ENCODE results near the gene TEX22.

TEX22 gene

DNA sequence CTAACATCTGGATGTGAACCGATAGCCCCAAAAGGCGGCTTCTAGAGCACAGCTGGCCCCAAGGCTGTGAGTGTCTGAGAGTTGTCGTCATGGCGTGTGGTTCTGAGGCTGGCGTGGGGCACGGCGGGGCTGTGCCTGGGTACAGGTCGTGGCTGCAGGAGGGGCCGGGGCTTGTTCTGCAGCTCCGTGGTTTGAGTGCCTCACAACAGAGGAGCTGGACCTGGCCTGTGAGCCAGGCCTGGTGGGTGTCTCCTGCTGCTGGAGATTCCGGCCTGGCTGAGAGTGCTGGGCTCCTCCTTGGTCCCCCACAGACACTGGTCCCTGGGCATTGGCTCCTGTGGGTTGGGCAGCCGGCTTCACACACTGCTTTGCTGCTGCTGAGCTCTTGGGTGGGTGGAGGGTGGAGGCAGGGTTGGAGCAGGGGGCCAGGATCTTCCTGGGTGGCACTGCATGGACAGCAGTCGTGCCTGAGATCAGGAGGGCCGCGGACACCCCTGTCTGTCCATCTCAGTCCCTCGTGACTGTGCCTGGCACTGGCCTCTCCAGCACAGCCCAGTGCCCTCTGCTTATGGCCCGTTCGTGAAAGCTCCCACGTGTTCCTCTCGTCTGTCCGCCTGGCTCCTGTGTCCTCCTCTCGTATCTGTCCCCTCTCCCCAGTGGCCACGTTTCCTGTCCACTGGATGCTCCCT, 31.8 kb upstream of the TEX22 start:
- DNase-seq (ENCODE audit: low read depth in 1 of 2, low spot score in 1 of 2), result no peak

DNA sequence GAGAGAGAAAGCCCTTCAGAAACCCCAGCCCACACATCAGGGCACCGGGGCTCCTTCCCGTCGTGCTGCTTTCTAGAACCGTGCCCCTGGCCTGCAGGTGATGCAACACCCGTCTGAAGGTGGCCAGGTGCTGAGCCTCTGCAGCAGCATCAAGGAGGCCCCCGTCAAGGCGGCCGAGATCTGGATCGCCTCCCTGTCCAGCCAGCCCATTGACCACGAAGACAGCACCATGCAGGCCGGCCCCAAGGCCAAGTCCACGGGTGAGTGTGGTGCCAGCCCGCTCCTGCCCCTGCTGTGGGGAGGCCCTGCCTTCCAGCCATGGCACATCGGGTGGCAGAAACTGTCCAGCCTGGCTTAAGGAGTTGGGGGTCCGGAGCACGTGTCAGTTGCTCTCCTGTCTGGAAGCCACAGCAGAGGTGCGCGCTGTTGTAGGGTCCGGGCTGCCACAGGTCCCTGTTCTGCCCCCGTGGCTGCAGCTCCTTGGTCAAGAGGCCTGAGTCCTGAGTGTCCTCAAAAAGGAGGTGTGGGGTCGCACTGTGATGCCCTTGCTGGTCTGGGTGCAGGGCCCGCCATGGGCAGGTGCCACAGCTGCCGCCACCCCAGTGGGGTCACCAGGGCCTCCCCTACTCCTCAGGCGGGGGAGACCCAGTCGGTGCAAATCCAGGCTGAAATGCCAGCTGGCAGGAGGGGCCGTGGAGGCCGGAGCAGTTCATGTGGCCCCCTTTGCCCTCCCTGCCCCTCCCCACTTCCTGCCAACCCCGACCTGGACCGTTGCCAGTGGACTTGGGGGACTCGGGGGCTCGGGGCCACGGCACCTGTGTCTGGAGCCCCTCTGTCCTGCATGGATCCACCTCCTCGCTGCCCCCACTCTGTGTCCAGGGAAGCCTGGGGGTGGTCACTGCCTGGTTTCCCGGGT, 31.0 kb upstream of the TEX22 start:
- DNase-seq (ENCODE audit: low read depth in 1 of 2, low spot score in 1 of 2), result no peak

DNA sequence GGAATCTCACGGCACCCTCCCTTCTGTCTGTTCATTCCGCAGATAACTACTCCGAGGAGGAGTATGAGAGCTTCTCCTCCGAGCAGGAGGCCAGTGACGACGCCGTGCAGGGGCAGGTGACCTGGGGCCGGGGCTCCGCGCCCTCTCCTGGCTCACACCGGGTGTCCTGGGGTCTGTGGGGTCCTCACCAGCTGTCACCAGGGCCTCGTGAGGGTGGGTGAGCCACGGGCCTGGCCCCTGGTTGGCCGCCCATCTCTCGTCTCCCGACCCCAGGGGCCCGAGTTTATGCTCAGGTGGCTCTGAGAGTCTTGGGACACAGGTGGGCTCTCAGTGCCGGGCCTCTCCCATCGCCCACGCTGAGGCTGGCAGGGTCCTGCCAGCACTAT, 30.3 kb upstream of the TEX22 start:
- no peak for DNase-seq (ENCODE audit: low read depth in 1 of 2, low spot score in 1 of 2)

DNA sequence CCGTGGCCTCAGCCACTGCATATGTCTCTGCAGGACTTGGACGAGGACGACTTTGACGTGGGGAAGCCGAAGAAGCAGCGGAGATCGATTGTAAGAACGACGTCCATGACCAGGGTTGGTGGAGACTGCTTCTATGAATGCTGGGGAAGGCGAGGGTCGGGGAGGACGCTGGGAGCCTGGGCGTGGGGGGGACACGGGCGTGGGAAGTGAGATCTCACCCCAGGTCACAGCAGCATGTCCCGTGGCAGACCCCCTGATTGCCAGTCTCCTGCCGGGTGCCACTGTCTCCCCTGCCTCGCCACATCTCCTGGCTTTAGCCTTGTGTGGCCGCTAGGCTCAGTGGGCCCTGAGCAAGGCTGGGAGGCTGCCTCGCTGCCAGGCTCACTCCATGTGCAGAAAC, 29.9 kb upstream of the TEX22 start:
- DNase-seq (ENCODE audit: low read depth in 1 of 2, low spot score in 1 of 2), result no peak

DNA sequence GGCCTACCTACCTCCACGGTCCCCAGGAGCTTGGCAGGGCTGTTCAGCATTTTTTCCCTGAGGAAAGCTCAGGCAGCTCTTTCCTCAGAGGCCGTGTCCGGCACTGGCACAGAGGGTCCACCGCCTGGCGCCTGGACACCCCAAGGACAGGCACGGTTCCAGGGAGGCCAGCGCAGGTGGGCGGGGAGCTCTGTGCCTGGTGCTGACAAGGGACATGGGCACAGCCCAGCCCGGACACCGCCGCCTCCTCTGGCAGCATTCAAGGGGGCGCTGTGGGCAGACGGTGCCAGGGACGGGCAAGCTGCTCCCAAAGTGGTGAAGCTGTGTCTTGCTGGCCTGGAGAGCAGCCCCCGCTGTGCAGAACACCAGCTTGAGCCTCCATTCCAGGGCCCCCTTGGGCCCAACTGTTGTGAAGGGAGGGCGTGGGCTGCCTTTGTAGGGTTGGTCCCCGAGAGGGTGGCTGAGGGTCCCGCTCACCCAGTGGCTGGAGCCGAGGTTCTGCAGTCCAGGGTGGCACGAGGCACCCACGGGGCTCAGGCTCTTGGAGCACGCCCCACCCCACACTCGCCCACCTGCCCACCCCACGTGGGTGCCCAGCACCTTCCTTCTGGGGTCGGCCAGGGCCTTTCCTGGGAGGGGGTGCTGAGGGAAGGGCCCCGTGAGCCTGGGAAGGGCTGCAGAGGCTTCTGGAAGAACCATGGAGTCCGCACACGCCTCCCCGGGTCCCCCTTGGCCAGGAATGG, 29.3 kb upstream of the TEX22 start:
- DNase-seq (ENCODE audit: low read depth in 1 of 2, low spot score in 1 of 2), result no peak

DNA sequence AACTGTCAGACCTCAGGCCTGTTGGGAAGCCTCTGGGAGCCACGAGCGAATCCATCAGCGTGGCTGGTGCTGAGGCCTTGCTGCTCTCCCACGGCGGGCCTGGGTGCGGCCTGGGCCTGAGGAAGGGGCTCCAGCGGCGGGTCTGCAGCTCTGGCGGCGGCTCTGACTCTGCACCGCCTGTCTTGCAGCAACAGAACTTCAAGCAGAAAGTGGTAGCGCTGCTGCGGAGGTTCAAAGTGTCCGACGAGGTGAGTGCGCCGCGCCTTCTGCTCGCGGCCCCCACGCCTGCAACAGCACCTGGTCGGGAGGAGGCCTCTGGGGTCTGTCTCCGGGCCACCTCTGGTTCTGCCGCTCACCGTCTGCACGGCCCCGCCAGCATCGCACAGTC, 28.7 kb upstream of the TEX22 start:
- DNase-seq (ENCODE audit: low read depth in 1 of 2, low spot score in 1 of 2), result no peak

DNA sequence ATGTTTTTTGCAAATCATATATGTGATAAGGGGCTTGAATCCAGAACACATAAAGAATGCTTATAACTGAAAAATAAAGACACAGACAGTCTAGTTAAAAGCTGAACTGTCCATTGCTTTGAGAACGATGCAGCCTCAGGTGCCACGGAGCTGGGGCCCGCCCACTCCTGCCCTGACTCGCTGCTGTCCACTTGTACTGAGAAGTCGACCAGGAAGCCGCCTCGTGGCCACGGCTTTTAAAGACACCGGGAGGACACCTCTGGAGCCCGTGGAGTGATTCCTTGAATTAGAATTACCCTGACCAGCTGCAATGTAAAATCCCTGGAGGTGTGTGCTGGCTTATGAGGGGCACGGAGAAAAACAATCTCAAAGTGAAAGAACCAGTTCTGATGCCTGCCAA, 23.9 kb upstream of the TEX22 start:
- no peak for DNase-seq (ENCODE audit: low read depth in 1 of 2, low spot score in 1 of 2)

DNA sequence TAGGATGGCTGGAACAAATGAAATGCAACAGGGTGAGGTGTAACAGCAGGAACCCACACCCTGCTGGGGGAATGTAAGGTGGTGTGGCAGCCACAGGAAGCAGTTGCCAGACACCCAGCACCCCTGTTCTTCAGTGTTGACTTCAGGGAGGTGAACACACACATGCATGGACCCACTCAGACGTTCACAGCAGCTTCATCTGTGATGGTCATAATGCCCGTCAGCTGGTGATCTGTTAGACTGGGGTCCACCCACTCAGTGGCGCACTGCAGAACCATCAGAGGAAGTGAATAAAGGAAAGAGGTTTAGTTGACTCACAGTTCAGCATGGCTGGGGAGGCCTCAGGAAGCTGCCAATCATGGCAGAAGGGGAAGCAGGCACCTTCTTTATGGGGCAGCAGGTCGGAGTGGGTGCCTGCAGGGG, 22.7 kb upstream of the TEX22 start:
- no peak for DNase-seq (ENCODE audit: low read depth in 1 of 2, low spot score in 1 of 2)

DNA sequence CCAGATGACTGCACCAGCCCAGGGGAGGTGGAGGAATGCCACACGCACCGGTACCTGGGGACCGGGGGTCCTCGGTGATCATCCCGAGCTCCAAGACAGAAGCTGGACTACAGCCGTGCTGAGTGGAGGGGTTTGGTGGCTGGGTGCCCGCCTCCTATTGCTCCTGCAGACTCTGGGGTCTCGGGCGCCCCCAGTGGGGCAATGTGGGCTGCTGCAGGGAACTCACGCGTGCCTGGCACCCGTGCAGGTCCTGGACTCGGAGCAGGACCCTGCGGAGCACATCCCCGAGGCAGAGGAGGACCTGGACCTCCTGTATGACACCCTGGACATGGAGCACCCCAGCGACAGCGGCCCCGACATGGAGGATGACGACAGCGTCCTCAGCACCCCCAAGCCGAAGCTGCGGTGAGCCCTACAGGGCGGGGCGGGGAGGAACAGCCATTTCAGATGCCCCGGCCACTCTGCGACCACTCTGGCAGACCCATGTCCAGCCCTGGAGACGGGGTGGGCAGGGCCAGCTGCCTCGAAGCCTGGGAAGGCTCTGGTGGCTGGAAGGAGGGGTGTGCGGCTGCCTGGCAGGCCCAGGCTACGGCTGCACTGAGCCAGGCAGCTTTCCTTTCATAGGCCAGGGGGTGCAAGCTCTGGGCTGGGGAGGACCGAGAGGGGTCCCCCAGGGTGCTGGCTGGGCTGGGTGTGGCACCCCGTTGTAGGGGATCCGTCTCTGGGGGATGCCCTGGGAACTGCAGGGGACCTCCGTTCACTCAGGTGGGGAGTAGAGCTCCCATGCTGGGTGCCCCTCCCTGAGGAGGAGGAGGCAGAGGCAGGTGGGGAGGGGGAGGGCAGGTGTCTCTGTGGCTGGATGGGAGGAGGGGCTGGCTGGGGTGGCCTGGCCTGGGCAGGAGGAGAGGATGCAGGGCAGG, 21.6 kb upstream of the TEX22 start:
- no peak for DNase-seq (ENCODE audit: low read depth in 1 of 2, low spot score in 1 of 2)

DNA sequence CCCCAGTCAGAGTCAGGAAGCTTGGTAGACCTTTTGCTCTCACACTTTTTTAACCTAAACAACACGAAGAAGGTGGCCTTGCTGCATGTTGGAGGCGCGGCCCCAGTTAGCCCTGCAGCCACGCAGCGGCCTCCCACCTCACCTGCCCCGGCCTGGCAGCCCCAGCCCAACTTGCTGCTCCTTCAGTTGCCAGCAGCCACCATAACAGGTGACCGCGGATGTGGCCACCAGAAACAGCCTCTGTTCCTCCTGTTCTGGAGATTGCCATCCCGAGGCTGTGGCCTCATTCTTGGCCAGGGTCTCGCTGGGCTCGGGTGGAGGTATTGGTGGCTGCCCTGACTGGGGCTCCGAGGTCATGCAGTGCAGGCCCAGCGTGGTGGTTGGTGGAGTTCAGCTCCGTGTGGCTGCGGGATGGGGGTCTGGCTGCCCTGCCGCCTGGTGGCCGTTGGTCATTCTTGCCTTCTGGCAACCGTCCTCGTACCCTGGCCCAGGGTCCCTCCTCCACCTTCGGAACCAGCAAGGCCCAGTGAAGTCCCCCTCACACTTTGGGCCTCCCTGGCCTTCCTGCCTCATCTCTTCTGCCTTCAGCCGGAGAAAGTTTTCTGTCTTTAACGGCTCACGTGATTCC, 20.7 kb upstream of the TEX22 start:
- no peak for DNase-seq (ENCODE audit: low read depth in 1 of 2, low spot score in 1 of 2)

DNA sequence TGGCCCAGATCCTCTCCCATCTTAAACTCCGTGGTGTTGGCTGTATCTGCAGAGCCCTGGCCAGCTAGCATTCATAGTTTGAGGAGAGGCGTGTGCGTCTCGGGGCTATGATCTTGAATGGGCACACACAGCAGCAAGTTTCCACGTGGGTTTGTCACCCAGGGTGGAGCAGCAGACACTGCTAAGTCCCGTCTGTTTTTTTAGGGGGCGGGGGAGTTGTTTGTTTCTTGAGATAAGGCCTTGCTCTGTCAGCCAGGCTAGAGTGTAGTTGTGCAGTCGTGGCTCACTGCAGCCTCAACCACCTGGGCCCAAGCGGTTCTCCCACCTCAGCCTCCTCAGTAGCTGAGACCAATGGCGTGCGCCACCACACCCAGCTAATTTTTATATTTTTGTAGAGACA, 20.1 kb upstream of the TEX22 start:
- no peak for DNase-seq (ENCODE audit: low read depth in 1 of 2, low spot score in 1 of 2)

DNA sequence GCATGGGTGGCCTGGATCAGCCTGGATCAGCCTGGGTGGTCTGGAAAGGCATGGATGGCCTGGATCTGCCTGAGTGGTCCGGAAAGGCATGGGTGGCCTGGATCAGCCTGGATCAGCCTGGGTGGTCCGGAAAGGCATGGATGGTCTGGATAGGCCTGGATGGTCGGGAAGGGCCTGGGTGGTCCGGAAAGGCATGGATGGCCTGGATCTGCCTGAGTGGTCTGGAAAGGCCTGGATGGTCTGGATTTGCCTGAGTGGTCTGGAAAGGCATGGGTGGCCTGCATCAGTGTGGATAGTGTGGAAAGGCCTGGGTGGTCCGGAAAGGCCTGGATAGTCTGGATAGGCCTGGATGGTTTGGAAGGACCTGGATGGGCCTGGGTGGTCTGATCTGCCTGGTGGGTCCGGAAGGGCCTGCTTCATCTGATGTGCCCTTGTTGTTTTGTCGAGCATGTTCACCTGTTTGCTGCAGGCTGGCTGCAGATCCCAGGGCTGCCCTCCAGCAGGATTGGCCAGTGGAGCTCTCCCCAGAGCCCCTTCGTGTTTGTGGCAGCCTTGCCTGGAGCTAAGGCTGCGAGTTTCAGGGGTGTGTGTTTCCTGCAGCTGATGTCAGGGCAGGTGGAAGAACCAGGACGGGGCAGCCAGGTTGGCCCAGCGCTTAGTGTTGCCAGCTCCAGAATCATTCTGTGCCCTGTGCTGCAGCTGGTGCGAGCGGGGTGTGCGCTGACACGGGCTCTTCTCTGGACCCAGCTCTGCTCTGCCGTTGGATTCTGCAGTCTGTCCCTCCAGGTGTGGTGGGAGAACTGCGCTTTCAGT, 19.3 kb upstream of the TEX22 start:
- no peak for DNase-seq (ENCODE audit: low read depth in 1 of 2, low spot score in 1 of 2)

DNA sequence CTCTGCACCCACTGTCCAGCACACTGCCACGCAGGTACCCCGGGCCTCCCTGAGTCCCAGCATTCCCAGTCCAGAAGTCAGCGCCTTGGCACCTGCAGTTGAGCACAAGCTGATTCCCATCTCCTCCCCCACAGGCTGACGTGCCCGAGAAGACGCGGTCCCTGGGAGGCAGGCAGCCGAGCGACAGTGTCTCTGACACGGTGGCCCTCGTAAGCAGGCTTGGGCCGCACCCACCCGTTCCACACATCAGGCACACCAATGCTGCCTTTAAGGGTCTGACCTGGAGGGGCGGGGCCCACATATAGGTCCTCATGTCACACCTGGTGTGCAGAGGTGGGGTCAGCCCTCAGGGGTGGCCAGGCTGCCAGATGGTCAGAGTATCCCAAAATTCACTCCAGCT, 18.4 kb upstream of the TEX22 start:
- no peak for DNase-seq (ENCODE audit: low read depth in 1 of 2, low spot score in 1 of 2)

DNA sequence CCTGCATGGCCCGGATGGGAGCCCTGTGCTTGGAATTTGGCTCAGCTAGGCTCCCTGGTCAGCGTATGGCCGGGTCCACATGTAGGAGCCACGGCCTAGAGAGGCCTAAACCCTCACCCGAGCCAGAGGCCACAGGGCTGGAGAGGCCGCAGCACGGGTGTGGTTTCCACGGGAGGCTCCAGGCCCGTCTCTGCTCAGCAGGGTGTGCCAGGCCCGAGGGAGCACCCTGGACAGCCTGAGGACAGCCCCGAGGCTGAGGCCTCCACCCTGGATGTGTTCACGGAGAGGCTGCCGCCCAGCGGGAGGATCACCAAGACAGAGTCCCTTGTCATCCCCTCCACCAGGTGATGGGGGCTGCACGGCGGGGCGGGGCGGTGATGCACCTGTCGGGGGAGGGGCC, 17.6 kb upstream of the TEX22 start:
- no peak for DNase-seq (ENCODE audit: low read depth in 1 of 2, low spot score in 1 of 2)

DNA sequence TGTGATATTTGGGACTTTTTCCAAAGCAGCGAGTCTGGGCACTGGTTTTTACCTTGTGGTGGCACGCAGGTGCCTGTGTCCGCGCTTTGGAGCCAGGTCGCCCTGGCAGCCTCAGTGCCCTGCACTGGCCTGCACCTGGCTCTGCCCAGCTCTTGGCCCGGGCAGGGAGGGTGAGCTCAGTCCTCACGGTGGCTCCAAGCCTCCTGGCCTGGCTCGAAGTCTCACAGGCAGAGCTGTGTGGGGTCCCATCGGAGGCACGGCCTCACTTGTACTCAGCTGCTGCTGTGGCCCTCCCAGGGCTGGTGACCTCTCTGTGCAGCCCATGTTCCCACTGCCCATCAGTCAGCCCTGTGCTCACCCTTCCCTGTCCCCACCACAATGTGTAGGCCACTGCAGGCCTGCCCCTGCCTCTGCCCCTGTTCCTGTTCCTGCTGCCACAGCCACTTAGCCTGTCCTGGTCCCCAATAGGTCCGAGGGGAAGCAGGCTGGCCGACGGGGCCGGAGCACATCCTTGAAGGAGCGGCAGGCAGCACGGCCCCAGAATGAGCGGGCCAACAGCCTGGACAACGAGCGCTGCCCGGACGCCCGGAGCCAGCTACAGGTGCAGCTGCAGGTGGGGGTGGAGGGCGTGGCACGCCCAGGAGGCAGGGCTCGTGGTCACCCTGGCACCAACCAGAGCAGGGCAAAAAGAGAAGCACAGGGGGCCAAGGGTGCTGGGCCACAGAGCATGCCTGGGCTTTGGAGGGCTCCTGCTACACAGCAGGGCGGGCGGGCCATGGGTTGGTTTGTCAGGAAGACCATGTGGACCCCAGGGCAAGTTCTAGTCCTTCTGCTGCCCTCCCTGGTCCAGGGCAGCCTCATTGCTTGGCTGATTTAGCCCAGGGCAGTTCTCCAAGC, 16.6 kb upstream of the TEX22 start:
- DNase-seq (ENCODE audit: low read depth in 1 of 2, low spot score in 1 of 2), result no peak

DNA sequence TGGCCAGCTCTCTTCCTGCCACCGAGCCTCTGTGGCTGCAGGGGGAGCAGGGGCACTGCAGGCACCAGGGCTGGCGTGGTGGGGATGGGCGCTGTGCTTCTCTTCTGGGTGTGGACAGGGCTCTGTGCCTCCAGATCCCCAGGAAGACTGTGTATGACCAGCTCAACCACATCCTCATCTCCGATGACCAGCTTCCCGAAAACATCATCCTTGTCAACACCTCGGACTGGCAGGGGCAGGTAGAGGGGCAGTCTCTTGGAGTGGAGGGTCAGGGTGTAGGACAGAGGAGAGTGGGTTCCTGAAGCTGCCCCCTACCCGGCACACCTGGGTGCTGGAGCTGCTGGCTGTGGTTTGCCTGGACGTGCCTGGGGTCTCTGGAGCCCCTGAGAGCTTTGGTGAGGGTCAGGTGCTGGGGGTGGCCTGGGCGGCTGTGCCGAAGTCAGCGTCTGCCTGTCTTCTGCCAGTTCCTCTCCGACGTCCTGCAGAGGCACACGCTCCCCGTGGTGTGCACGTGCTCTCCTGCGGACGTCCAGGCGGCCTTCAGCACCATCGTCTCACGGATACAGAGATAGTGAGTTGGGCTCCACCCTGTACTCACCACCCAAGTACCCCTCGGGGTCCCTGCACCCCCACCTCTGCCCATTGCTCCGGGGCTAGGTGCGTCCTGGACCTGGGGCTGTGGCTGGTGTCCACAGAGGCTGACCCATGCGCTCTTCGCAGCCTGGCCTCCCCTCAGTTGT, 15.8 kb upstream of the TEX22 start:
- no peak for DNase-seq (ENCODE audit: low read depth in 1 of 2, low spot score in 1 of 2)

DNA sequence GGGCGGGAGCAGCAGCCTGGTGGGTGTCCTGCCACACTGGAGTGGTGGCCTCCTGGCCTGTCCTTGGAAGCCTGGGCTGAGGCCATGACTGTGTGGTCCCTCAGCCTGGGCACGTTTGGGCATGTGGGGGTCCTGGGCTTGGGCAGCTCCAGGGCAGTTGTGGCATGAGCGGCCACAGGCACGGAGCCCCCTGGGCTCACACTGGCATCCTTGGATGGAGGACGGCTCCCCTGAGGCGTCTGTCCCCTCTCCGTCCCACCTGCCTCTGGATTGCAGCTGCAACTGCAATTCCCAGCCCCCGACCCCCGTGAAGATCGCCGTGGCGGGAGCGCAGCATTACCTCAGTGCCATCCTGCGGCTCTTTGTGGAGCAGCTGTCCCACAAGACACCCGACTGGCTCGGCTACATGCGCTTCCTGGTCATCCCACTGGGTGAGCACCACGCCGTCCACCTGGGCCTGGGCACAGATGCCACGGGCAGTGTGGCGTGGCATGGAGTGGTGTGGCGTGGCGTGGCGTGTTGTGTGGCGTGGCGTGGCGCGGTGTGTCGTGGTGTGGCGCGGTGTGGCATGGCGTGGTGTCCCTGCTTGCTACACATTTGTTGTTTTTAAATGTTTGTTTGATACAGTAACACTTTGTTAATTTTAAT, 15.1 kb upstream of the TEX22 start:
- no peak for DNase-seq (ENCODE audit: low read depth in 1 of 2, low spot score in 1 of 2)

Data from stimulated activated CD4-positive, alpha-beta T cell treated with anti-CD3 and anti-CD28 coated beads, Interleukin-15, amount 100 ng/mL, for 1 hour (primary cell).